GM19351 (cell line): ENCODE data around the gene LRRC72.
"Not testable (repeated sequence)": the region's sequence is repeated elsewhere in the genome, so short reads cannot be mapped to it uniquely, and the experiment has no call there.

ENCODE experiments used
- ATAC-seq: cut with Tn5 transposase; IDR thresholded peaks from one replicate; pipeline ENCODE4 v1.9.1; 2021; ENCODE audit warnings: mild to moderate bottlenecking, moderate library complexity; ENCODE audit not compliant: unreplicated experiment

The LRRC72 gene

DNA sequence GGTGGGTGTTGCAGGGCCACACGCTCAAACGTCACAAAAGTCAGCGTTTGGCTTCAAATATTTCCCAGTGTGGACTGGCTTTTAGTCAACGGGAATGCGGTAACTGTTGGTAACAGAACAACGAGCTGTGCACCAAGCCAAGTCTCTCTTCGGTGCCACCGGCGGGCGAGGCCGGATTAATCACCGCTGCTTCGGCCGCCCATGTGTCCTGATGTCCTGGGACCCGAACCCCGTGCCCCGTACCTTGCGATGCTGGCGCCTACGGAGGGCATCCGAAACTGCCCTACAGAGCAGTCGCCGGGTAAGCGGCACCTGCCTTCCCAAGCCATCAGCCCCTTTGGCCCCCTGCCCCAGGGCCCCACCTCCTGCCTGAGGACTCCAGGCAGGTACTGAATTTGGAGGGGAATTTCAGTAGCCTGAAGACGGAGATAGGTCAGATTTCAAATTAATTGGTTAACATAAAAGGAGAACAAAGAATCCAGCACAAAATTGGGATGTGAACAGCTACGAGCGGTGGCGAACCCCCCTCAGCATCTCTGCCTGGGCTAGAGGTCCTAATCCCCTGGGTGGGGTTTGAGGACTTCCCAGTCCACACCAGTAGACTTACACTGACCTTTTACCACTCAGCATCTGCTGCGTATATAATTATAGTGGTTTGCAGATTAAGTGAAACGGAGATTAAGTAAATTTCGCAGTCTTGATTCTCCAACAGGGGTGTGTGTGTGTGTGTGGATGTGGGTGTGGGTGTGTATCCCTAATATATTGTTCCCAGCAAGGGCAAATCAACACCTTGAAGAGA lies at the start of gene LRRC72:
TSS of gene LRRC72 (plus strand) at position 84 of the 799 bp plus-strand sequence. CDS start at position 212, 128 bp downstream.
- no peak for ATAC-seq

DNA sequence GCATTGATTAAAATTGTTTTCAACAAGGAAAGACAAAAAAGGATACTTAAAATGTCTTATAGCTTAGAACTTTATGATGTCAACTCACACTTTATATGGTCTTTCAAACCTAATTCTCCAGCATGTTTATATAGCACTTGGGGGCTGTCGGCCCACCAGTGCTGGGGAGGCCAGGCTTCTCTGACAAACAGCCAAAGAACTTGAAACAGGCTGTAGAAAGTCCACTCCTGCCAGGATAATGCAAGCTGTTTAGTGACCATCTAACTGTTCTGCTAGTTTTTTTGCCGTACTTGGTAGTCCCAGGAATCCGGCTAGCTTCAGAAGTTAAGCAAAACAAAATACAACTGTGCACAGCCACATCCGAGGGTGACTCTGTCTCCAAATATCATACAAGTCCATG lies 47.5 kb upstream of the LRRC72 start:
- ATAC-seq = no peak

DNA sequence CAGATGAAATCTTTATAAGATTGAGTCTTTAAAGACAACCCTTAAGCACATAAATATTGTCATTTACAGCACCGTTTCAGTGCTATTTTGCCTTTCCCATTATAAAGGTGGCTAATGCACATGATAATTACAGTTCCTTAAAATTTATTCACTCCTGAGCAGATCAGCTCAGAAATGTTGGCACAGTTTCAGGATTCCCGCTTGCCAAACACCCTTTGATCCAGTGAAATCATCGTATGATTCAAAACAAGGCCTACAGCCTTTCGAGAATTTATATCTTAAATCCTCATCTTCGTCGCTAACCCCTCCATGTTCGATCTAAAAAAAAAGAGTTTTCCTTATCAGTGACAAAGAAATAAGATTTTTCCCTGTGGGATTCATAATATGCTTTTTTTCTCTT lies 47.0 kb upstream of the LRRC72 start:
- ATAC-seq = no peak

- no peak for ATAC-seq
These were observed 42.0 kb upstream of the LRRC72 start for GRCh38 chr7:16484453-16485158.

- no peak for ATAC-seq
These were observed 35.5 kb upstream of the LRRC72 start for GRCh38 chr7:16491148-16491547.

DNA sequence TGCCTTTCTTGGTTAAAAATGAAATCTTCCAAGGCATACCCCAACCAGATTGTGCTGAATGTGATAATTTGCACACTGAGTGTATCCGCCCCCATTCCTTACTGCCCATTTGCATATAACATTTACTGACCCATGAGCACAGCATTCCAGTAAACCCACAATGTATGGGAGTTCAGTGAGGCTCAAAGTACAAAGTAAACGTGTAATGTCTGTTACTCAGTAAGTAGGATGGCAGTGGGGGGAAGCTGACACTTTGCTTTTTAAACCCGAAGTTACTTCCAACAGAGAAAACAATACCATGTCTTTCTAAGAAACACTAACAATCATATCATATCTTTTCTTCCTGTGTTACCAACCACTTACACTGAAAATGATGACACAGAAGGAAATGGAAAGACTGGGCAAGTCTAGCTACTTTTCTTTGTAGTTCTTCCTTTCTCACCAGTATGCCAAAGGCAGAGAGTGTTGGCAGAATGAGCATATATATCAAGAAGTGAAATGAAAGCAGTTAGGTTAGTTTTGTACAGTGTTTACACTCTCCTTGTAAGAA lies 34.0 kb upstream of the LRRC72 start:
- no peak for ATAC-seq

DNA sequence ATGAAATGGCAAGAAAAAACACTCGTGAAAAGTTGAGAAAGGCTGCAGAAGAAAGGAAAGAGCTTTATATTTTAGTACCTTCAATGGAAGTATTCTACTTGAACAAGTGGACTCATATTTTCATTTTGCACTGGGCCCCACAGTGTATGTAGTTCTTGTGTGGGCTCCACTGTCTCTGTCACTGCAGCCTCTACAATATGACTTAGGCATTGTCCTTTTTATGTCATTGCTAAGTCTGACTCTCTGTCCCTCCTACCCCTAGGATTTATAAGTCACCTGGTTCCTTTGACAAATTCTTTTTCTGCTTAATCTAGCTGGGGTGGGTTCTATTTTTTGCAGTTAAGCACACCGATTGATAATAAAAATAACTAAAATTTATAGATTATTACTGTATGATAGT lies 33.4 kb upstream of the LRRC72 start:
- no peak for ATAC-seq

DNA sequence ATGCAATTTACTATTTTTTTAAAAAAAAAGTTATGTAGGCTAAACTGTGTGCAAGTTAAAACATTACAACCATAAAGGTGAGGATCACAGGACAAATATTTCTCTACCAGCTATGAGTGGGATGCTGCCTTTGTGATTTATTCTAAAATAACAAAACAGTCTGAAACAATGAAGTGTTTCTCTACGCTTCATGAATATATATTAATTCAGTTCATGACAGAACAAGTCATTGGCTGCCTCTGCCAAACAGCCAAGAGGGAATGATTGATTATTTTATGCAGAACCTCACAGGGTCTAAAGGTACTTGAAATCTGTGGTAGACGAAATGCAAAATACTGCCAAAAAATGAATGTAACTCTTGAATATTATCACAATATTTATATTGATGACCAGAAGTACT lies 32.1 kb upstream of the LRRC72 start:
- no peak for ATAC-seq

- no peak for ATAC-seq
These were observed 31.5 kb upstream of the LRRC72 start for GRCh38 chr7:16494955-16495719.

DNA sequence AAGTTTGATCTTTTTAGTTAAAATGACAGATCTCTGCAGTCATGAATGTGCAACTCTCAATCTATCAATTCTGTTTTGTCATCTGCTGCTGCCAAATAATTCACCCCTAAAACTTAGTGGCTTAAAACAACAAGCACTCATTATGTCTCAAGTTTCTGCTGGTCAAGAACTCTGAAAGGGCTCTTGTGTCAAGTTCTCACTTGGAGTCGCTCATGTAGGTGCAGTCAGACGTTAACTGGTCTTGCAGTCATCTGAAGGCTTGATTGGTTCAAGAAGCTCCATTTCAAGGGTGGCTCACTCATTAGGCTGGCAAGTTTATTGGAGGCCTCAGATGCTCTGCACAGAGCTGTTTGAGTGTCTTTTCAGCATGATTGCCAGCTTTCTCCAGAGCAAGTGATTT lies 28.5 kb upstream of the LRRC72 start:
- ATAC-seq = no peak

- ATAC-seq = no peak
These were observed 24.3 kb upstream of the LRRC72 start for GRCh38 chr7:16502303-16502702.

GRCh38 chr7:16504019-16504418 lies 22.6 kb upstream of the LRRC72 start:
- no peak for ATAC-seq

- ATAC-seq = not testable (repeated sequence)
These were observed 20.2 kb upstream of the LRRC72 start for GRCh38 chr7:16506422-16506821.

GRCh38 chr7:16509829-16510228 lies 16.8 kb upstream of the LRRC72 start:
- ATAC-seq = no peak

- no peak for ATAC-seq
These were observed 15.3 kb upstream of the LRRC72 start for GRCh38 chr7:16511314-16511713.

GRCh38 chr7:16512097-16512496 lies 14.5 kb upstream of the LRRC72 start:
- ATAC-seq = no peak

GRCh38 chr7:16514271-16514670 lies 12.4 kb upstream of the LRRC72 start:
- no peak for ATAC-seq

- ATAC-seq = no peak
These were observed 11.9 kb upstream of the LRRC72 start for GRCh38 chr7:16514729-16515128.

GRCh38 chr7:16515785-16516685 lies 10.6 kb upstream of the LRRC72 start:
- ATAC-seq = no peak

DNA sequence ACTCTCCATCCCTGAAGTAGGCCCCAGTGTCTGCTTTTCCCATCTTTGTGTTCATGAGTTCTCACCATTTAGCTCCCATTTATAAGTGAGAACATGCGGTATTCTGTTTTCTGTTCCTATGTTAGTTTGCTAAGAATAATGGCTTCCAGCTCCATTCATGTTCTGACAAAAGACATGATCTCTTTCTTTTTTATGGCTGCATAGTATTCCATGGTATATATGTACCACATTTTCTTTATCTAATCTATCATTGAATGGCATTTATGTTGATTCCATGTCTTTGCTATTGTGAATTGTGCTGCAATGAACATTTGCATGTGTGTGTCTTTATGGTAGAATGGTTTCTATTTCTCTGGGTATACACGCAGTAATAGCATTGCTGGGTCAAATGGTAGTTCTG lies 6.6 kb upstream of the LRRC72 start:
- ATAC-seq = not testable (repeated sequence)
